Ascending aorta (tissue), 2 donors: ENCODE data around the gene KXD1. TPM values are rescaled to one million over a fixed set of nuclear protein-coding genes. Genes with fewer than 3 reads are reported as not detected.

Source experiments
- DNase-seq, 2 donors: peaks; one replicate each; pipeline ENCODE4 v3.0.0-alpha.2; 2019; ENCODE audit warnings: low spot score in 2 of 2
- H3K27ac ChIP-seq, 2 donors: fragments of 200-600 bp; sonication (generic); one replicate each; pipeline ENCODE4 v1.5.1; 2016 to 2017; ENCODE audit warnings: mild to moderate bottlenecking in 1 of 2
- H3K27me3 ChIP-seq: fragments of 200-600 bp; sonication (generic); one replicate; pipeline ENCODE4 v1.5.1; 2017
- H3K36me3 ChIP-seq, 2 donors: fragments of 200-600 bp; sonication (generic); one replicate each; pipeline ENCODE4 v1.5.1; 2016
- H3K4me1 ChIP-seq, 2 donors: fragments of 200-600 bp; sonication (generic); one replicate each; pipeline ENCODE4 v1.5.1; 2016 to 2017; ENCODE audit warnings: mild to moderate bottlenecking in 1 of 2
- H3K4me3 ChIP-seq, 2 donors: fragments of 200-600 bp; sonication (generic); one replicate each; pipeline ENCODE4 v1.5.1; 2016 to 2017; ENCODE audit warnings: mild to moderate bottlenecking in 1 of 2
- H3K9me3 ChIP-seq, 2 donors: fragments of 200-600 bp; sonication (generic); one replicate each; pipeline ENCODE4 v1.5.1; 2016
- intact Hi-C: fragments of 100-400 bp; cut with DNase I; formaldehyde crosslinking; loops from one replicate; pipeline ENCODE4 v1.15.1; 2023
- total RNA-seq: library from RNA; depleted of rRNA; stranded (reverse); fragments of >200 nt; gene quantifications from one replicate; pipeline ENCODE4 v1.1.0, GENCODE V29; 2016
- TF ChIP-seq, protein P1 (sequence below), 3 experiments: fragments of 200-600 bp in 2 of 3; fragments of 450-650 bp in 1 of 3; sonication (generic) in 2 of 3; IDR thresholded peaks; one replicate each; pipeline ENCODE4 v1.5.1; 2016 to 2019; ENCODE audit warnings: antibody characterized with exemption in 3 of 3, mild to moderate bottlenecking in 1 of 3, moderate library complexity in 1 of 3

KXD1 gene
- total RNA-seq, 1 donor from 2014 or later, result 178 TPM

DNA sequence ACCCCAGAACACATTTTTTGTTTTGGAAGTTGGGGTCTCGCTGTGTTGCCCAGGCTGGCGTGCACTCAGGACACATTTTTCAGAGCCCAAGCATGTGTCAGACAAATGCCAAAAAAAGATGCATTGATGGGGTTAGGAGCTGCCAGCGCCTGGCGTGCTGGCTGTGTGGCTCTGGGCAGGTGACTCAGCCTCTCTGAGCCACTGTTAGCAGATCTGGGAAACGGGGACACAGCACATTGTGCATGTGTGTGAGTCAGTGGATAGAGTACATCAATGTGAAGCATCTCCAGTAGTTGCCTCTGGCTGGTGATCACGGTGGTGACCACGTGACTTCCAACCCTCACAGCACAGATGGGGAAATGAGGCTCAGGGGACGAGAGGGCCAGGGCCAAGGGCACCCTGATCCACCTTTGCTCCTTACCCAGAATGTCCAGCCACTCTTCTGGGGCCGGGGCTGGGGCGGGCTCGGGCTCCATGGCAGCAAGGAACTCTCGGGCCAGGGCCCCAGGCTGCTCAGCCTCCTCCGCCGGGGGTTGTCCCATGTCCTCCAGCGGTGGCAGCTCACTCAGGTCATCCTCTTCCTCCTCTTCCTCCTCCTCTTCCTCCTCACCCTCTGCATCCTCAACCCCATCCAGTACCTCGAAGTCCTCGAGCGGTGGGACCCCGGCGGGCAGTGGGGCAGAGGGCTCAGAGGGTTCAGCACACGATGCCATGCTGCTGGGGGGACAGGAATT, 16.2 kb upstream of the KXD1 start:
- TF ChIP-seq, protein P1, sequence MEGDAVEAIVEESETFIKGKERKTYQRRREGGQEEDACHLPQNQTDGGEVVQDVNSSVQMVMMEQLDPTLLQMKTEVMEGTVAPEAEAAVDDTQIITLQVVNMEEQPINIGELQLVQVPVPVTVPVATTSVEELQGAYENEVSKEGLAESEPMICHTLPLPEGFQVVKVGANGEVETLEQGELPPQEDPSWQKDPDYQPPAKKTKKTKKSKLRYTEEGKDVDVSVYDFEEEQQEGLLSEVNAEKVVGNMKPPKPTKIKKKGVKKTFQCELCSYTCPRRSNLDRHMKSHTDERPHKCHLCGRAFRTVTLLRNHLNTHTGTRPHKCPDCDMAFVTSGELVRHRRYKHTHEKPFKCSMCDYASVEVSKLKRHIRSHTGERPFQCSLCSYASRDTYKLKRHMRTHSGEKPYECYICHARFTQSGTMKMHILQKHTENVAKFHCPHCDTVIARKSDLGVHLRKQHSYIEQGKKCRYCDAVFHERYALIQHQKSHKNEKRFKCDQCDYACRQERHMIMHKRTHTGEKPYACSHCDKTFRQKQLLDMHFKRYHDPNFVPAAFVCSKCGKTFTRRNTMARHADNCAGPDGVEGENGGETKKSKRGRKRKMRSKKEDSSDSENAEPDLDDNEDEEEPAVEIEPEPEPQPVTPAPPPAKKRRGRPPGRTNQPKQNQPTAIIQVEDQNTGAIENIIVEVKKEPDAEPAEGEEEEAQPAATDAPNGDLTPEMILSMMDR (IDR thresholded peaks at IDR 0.05), result no peak
- no peak for DNase-seq
- intact Hi-C loops, result no loop called here
- Histone ChIP-seq H3K27me3 (no peaks in the 10 kb centered on the region), H3K9me3 (no peaks in the 10 kb centered on the region), H3K27ac (no peak overlapping the region), H3K4me3 (peak overlapping the region in 1 of 2 donors; percentile 85), H3K36me3 (peaks cover 37 to 49% of the 10 kb centered on the region in 2 donors), H3K4me1 (peaks cover 4 to 10% of the 10 kb centered on the region in 2 donors)

DNA sequence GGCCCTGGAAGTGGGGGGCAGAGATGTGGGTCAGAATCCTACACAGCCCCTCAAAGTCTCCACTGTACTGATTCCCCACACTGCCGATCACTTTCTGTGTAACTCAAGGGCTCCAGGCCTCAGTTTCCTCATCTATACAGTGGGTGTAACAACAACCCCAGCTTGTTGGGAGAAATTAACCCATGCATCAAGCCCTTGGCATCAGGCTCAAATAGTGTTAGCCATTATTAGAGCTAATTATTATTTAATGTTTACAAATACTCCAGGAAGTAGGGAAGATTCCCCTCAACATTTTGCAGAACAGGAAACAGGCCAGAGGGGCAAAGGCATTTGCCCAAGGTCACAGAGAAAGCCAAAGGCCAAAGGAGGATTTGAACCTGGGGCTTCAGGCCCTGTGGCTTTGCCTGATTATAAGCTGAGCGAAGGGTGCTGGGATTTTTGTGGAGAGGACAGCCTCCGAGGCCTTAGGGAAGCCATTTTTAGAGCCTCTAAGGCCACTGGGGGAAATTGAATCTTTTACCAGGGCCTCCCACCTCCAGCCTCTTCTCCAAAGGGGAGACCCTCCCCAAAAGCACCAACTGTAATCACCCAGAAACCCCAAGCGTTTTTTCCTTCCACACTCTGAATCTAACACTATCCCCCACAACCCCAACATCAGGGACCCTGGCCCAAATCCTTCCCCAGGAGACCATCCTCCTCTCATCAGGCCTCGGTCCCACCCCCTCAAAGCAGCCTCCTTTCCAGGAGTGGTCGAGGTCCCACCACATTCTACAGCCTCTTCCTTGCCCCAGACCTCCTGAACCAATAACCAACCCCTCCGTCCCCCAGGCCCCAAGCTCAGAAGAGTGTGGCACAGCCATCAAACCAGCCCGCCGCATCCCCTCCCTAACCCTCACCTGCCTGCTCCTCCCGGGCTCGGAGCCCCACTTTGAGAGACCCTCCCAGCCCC, 15.4 kb upstream of the KXD1 start:
- peak overlapping the region; percentile 70 to 85 for H3K4me3 ChIP-seq
- H3K9me3 ChIP-seq, result no peaks in the 10 kb centered on the region
- H3K36me3 ChIP-seq, result peaks cover 31 to 40% of the 10 kb centered on the region in 2 donors
- TF ChIP-seq, protein P1 (IDR thresholded peaks at IDR 0.05), result no peak
- no peaks in the 10 kb centered on the region for H3K27me3 ChIP-seq
- H3K4me1 ChIP-seq, result peaks cover 4 to 10% of the 10 kb centered on the region in 2 donors
- DNase-seq, result no peak
- intact Hi-C loops, result loop anchor here (2.0 kb wide), 1 partner anchor 15 kb away; the partner anchor contains the start of gene KXD1
- peak overlapping the region; percentile 87 to 88 for H3K27ac ChIP-seq

DNA sequence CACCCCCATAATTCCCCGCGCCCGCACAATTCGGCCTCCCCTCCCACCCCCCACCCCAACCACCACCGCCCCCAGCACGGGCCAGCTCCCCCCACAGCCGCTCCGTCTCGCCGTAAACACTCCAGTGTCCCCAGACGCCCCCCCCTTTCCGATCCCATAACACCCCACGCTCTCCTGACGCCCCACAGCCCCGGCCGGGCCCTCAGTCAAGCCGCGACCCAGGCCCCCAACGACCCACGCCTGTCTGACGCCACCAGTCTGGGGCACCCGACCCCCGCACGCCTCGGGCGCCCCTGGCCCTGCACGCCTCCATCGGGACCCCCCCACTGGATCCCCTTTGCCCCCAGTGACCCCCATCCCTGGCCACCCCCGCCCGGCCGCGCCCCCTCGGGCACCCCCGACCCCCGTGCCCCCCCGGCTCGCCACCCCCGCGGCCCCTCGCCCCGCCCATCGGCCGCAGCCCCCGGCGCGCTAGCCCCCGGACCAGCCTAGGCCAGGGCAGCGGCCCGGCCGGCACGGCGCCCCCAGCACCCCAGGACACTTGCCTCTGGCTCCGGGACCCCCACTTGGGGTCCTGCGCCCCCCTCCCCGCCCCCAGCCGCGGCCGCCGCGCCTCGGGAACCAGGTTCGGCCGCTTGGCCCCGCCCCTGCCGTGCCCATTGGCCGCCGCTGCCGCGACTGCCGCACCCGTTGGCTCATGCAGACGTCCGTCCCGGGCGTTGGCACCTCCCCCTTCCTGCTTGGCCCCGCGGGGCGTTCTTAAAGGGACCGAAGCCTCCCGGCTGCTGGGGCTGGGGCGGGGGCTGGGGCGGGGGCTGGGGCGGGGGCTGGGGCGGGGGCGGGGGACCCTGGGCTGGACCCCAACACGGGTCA, 14.5 kb upstream of the KXD1 start, which contains the start of gene FKBP8:
FKBP8 (minus strand) TSS at position 633 of the 873 bp plus-strand sequence. CDS start 1,603 bp downstream, outside the sequence.
- intact Hi-C loops, result loop anchor here (1.0 to 2.0 kb wide), 3 partner anchors 14 to 28 kb away; partner anchors contain the start of genes ELL, KXD1 and UBA52
- Histone ChIP-seq H3K4me1 (peaks cover 4 to 10% of the 10 kb centered on the region in 2 donors), H3K36me3 (peaks cover 23 to 31% of the 10 kb centered on the region in 2 donors), H3K9me3 (no peaks in the 10 kb centered on the region), H3K27me3 (no peaks in the 10 kb centered on the region), H3K27ac (peak within 1 kb of the TSS; percentile 87 to 88), H3K4me3 (peak within 1 kb of the TSS; percentile 70 to 85)
- TF ChIP-seq, protein P1 (IDR thresholded peaks at IDR 0.05), result no peak
- peak; percentile 70 to 96 for DNase-seq

DNA sequence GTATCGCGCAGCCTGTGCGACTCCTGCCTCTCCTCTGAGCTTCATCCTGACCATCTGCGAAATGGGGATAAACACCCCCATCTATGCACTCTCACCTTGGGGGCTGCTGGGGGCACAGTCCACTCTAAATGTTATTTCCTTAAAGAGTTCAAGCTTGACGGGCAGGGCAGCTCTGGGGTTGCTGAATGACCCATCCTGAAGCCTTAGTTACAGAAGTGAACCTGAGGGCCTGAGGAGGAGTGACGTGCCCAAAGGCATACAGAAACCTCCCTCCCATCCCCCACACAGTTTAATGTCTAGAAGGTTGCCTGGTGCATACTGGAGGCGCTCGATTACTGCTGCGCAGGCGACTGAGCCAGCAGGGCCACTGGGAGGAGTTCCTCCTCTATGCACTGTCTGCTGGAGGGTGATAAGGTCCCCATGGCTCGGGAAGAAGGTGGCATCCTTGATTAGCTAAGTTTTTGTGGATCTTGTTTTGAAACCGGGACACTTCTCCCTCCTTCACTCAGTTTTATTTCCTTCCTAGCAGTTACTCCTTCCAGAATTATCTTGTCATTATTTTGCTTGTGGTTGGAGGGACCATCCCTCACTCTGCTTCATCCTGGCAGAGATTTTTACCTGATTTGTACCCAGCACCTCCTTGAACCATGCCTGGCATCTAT, 13.7 kb upstream of the KXD1 start:
- H3K27me3 ChIP-seq, result no peaks in the 10 kb centered on the region
- H3K27ac ChIP-seq, result peak overlapping the region; percentile 87 to 88
- intact Hi-C loops, result loop anchor here (1.0 to 2.0 kb wide), 3 partner anchors 13 to 27 kb away; partner anchors contain the start of genes ELL, KXD1 and UBA52
- peaks cover 18 to 25% of the 10 kb centered on the region in 2 donors for H3K36me3 ChIP-seq
- peak; percentile 26 to 81 for DNase-seq
- no peaks in the 10 kb centered on the region for H3K9me3 ChIP-seq
- TF ChIP-seq, protein P1 (IDR thresholded peaks at IDR 0.05), result no peak
- peak overlapping the region; percentile 70 to 85 for H3K4me3 ChIP-seq
- peaks cover 4 to 10% of the 10 kb centered on the region in 2 donors for H3K4me1 ChIP-seq
